Heart left ventricle (tissue), 16 donors: ENCODE measurements around the gene ACTR1B. TPM values are rescaled to one million over a fixed set of nuclear protein-coding genes. Genes with fewer than 3 reads are reported as not detected.
A peak's percentile ranks its signal among the peaks of the same experiment; 100 is the strongest.

Experiments
- ATAC-seq, 4 donors: fragments of 200-7000 bp; cut with Tn5 transposase; one replicate each; pipeline ENCODE4 v1.9.1; 2020 to 2022; ENCODE audit warnings: moderate library complexity in 4 of 4, mild to moderate bottlenecking in 3 of 4, moderate number of reproducible peaks in 1 of 4
- DNase-seq, 5 donors: peaks; one replicate each; pipeline ENCODE4 v3.0.0-alpha.2; 2020
- H3K27ac ChIP-seq, 12 donors: fragments of 200-600 bp; sonication (generic) in 4 of 12; one replicate each; pipeline versions ENCODE4 v1.5.0 to v1.8.0; 2016 to 2022; ENCODE audit warnings: mild to moderate bottlenecking in 2 of 12
- H3K27me3 ChIP-seq, 9 donors: fragments of 200-600 bp; sonication (generic) in 2 of 9; one replicate each; pipeline versions ENCODE4 v1.5.1 to v1.8.0; 2016 to 2022; ENCODE audit warnings: mild to moderate bottlenecking in 3 of 9
- H3K36me3 ChIP-seq, 9 donors: fragments of 200-600 bp; sonication (generic) in 2 of 9; one replicate each; pipeline versions ENCODE4 v1.5.0 to v1.8.0; 2018 to 2022; ENCODE audit warnings: mild to moderate bottlenecking in 2 of 9
- H3K4me1 ChIP-seq, 12 donors: fragments of 200-600 bp; sonication (generic) in 4 of 12; one replicate each; pipeline versions ENCODE4 v1.5.0 to v1.8.0; 2016 to 2022; ENCODE audit warnings: mild to moderate bottlenecking in 3 of 12
- H3K4me3 ChIP-seq, 12 donors: fragments of 200-600 bp; sonication (generic) in 4 of 12; one replicate each; pipeline versions ENCODE4 v1.5.0 to v1.8.0; 2017 to 2022; ENCODE audit warnings: mild to moderate bottlenecking in 9 of 12, moderate library complexity in 4 of 12
- H3K9me3 ChIP-seq, 12 donors: fragments of 200-600 bp; sonication (generic) in 4 of 12; one replicate each; pipeline versions ENCODE4 v1.5.0 to v1.8.0; 2016 to 2022; ENCODE audit warnings: mild to moderate bottlenecking in 1 of 12
- POLR2A ChIP-seq, 2 donors: fragments of 450-650 bp; IDR thresholded peaks; one replicate each; pipeline ENCODE4 v1.6.1; 2017; ENCODE audit warnings: antibody characterized with exemption in 2 of 2, mild to moderate bottlenecking in 2 of 2, moderate library complexity in 2 of 2
- WGBS, 4 donors: extraction: QIAGEN DNeasy Blood & Tissue Kit in 2 of 4; methylation state at CpG; one replicate each; pipeline versions ENCODE4 v1.1.5 to v1.1.7; 2013 to 2018; 5-methylcytosine and 5-hydroxymethylcytosine counted together
- intact Hi-C, 10 donors: fragments of 100-400 bp; cut with DNase I; formaldehyde crosslinking; loops; one replicate each; pipeline versions ENCODE4 v1.11.1 to v1.14.2; 2022
- polyA plus RNA-seq, 2 donors: library from polyadenylated mRNA; stranded (reverse); fragments of 200-250 nt; gene quantifications; one replicate each; pipeline ENCODE4 v1.2.3, GENCODE V29; 2013
- total RNA-seq, 9 donors: library from RNA; depleted of rRNA in 2 of 9; stranded (reverse); fragments of >200 nt in 2 of 9; fragmentation: NEBNext Ultra II Directional in 3 of 9; extraction: Animal tissue kit (Norgen Biotek cat#: 25700) in 3 of 9; gene quantifications; one replicate each; pipeline versions ENCODE4 v1.1.0 to v1.2.4, GENCODE V29; 2016 to 2023
- TF ChIP-seq, protein P1 (sequence below), 12 donors: fragments of 200-600 bp; sonication (generic) in 4 of 12; IDR thresholded peaks; one replicate each; pipeline versions ENCODE4 v1.5.0 to v1.8.0; 2018 to 2022; ENCODE audit warnings: antibody characterized with exemption in 12 of 12, mild to moderate bottlenecking in 5 of 12
- donor health status: ischemic (EF 13 %, LVEDD 7.1; RV severe dilation, severe dysfunction).
- donor health status: healthy with polysubstance abuse.
- donor health status: DM: no; HTN: yes; CAD: no.
- donor health status: DM: no; HTN: no; CAD: no.
- donor health status: ischemic (EF 25% LVEDD 6.9; RV normal size, moderate dysfunction).
- donor health status: ischemic (EF 25% LVEDD 5.7; RV mildly dilated, moderate dysfunction).
- donor health status: healthy.
- donor health status: DM: yes; HTN: yes; CAD: no.
- donor health status: ischemic (EF 35%, LVEDD 5.7; RV mildly dilated, moderate dysfunction).
- donor health status: nonischemic (EF 11% LVEDD 7.7; RV severe dilation, severe dysfunction).
- donor health status: DM: yes; HTN: yes; CAD: no.
- donor health status: PGD.
- donor health status: ischemic (EF 29% LVEDD 5.4; RV normal size, mild dysfunction).
- donor health status: nonischemic (EF 23%, LVEDD 6.1; RV moderate dilation, normal function).

ACTR1B gene
- total and polyA plus RNA-seq, 11 donors, result 48.7 to 94.9 (median 74.9) TPM

DNA sequence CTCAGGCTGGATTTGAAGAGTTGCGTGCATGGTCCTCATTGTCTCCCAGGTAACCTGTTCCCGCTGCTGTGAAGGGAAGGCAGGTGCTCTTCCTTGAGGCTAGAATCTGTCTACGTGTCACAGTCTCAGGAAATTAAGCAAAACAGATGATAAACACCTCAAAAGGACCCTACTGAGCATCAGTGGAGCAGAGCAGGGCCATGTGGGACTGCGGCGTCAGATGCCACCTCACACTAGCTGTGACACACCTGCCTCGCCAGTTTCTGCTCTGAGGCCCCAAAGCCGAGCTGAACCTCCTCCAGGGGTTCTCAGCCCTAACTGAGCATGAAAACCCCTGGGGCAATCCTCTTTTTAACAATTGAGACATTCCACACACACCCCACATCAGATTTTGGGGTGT, 7.7 kb upstream of the ACTR1B start:
- ATAC-seq, result no peak
- 97 to 98% (median 97%) methylated on average over 3 to 7 of the region's 7 CpGs for WGBS, 4 donors
- no peak overlapping the region for H3K27ac ChIP-seq

DNA sequence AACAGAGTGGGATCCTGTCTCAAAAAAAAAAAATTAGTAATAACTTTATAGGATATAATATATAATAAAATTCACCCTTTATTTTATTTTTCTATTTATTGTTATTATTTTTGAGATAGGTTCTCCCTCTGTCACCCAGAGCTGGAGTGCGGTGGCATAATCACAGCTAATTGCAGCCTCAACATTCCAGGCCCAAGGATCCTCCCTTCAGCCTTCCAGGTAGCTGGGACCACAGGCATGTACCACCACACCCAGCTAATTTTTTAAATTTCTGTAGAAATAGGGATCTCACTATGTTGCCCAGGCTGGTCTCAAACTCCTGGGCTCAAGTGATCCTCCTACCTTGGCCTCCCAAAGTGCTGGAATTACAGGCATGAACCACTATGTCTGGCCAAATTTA, 6.6 kb upstream of the ACTR1B start:
- TF ChIP-seq, protein P1, sequence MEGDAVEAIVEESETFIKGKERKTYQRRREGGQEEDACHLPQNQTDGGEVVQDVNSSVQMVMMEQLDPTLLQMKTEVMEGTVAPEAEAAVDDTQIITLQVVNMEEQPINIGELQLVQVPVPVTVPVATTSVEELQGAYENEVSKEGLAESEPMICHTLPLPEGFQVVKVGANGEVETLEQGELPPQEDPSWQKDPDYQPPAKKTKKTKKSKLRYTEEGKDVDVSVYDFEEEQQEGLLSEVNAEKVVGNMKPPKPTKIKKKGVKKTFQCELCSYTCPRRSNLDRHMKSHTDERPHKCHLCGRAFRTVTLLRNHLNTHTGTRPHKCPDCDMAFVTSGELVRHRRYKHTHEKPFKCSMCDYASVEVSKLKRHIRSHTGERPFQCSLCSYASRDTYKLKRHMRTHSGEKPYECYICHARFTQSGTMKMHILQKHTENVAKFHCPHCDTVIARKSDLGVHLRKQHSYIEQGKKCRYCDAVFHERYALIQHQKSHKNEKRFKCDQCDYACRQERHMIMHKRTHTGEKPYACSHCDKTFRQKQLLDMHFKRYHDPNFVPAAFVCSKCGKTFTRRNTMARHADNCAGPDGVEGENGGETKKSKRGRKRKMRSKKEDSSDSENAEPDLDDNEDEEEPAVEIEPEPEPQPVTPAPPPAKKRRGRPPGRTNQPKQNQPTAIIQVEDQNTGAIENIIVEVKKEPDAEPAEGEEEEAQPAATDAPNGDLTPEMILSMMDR (IDR thresholded peaks at IDR 0.05), result no peak
- no peaks in the 10 kb centered on the region for H3K9me3 ChIP-seq
- H3K27ac ChIP-seq, result no peak overlapping the region
- no peaks in the 10 kb centered on the region for H3K27me3 ChIP-seq
- no peaks in the 10 kb centered on the region for H3K4me1 ChIP-seq
- 97 to 100% (median 99%) methylated on average over 1 of the region's 1 CpG for WGBS, 4 donors
- DNase-seq, result no peak
- ATAC-seq, result no peak
- intact Hi-C loops, result no loop called here
- no peak overlapping the region for H3K4me3 ChIP-seq
- H3K36me3 ChIP-seq, result peaks cover 0 to 4% (median 0%) of the 10 kb centered on the region in 9 donors

More for the DNA sequence above, 7.7 kb upstream of the ACTR1B start:
- H3K27me3 ChIP-seq, result no peaks in the 10 kb centered on the region
- TF ChIP-seq, protein P1 (IDR thresholded peaks at IDR 0.05), result no peak
- TF ChIP-seq POLR2A (IDR thresholded peaks at IDR 0.05), result no peak
- no peak for DNase-seq
- intact Hi-C loops, result no loop called here
- no peaks in the 10 kb centered on the region for H3K4me1 ChIP-seq
- H3K9me3 ChIP-seq, result no peaks in the 10 kb centered on the region
- no peak overlapping the region for H3K4me3 ChIP-seq
- H3K36me3 ChIP-seq, result peaks cover 0 to 4% (median 0%) of the 10 kb centered on the region in 9 donors

DNA sequence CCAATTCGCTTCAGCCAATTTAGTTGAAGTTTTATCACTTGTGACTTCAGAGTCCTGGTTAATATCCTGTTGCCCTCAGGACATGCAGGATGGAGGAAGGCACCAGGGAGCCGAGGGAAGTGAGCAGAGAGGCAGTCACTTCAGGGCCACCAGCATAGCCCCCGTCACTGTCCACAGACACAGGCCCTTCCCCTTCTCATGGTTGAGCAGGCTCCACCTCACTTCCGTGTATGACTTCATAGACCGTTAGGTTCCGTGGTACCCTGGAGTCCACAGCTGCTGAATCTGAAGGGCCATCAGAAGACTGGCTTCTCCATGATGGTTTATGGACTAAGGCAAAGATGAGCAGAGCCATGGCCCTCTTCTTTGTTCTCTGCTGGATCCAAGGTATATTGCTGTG, 5.6 kb upstream of the ACTR1B start, which contains the start of gene C2orf92:
Gene C2orf92, plus strand, starts transcription at position 266 of the 400 bp plus-strand sequence. Its CDS starts 76 bp downstream, at position 342.
- Histone ChIP-seq H3K36me3 (peaks cover 0 to 4% (median 0%) of the 10 kb centered on the region in 9 donors), H3K27me3 (no peaks in the 10 kb centered on the region), H3K9me3 (no peaks in the 10 kb centered on the region), H3K4me1 (peaks cover 0 to 7% (median 3%) of the 10 kb centered on the region in 12 donors), H3K27ac (no peak within 1 kb of the TSS), H3K4me3 (no peak within 1 kb of the TSS)
- 91 to 96% (median 93%) methylated on average over 6 of the region's 6 CpGs for WGBS, 4 donors
- TF ChIP-seq, protein P1 (IDR thresholded peaks at IDR 0.05), result no peak
- TF ChIP-seq POLR2A (IDR thresholded peaks at IDR 0.05), result no peak
- intact Hi-C loops, result no loop called here
- DNase-seq (no peak), ATAC-seq (no peak)

DNA sequence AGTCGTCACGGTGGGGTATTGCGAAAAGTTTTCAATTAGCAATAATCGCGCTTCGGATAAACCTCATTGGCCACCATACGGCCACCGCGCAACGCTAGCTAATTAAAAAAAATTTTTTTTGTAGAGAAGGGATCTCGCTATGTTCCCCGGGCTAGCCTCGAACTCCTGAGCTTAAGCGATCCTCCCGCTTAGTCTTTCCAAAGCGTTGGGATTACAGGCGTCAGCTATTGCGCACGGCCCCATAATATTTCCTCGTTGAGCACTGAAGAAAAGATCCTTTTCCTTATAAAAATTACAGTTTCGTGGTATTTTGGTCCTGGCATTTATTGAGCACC, 759 bp upstream of the ACTR1B start:
- peaks cover 4 to 38% (median 30%) of the 10 kb centered on the region in 12 donors for H3K4me1 ChIP-seq
- WGBS, 4 donors, result 7 to 10% (median 7%) methylated on average over 21 of the region's 21 CpGs
- intact Hi-C loops, result loop anchor here in 4 of 10 donors (1.0 to 2.0 kb wide), 3 partner anchors 19 to 74 kb away; no protein-coding TSS in a partner anchor
- H3K4me3 ChIP-seq, result peak overlapping the region; percentile 57 to 98 (median 68)
- no peaks in the 10 kb centered on the region for H3K27me3 ChIP-seq
- H3K36me3 ChIP-seq, result peaks cover 0 to 11% (median 4%) of the 10 kb centered on the region in 9 donors
- TF ChIP-seq, protein P1 (IDR thresholded peaks at IDR 0.05), result peak in 2 of 12 donors; percentile 2 to 14
- TF ChIP-seq POLR2A (IDR thresholded peaks at IDR 0.05), result no peak
- peak in 1 of 5 donors; percentile 8 for DNase-seq
- ATAC-seq, result no peak
- no peaks in the 10 kb centered on the region for H3K9me3 ChIP-seq
- peak overlapping the region; percentile 88 to 99 (median 96) for H3K27ac ChIP-seq
